Gastroesophageal sphincter (tissue), 4 donors: ENCODE data around the gene C19orf47. TPM values are rescaled to one million over a fixed set of nuclear protein-coding genes. Genes with fewer than 3 reads are reported as not detected.

Experiments used
- ATAC-seq: fragments of 150-250 bp; one replicate; pipeline ENCODE4 v1.9.1; 2016; ENCODE audit warnings: mild to moderate bottlenecking, moderate library complexity
- H3K27ac ChIP-seq, 4 donors: fragments of 200-600 bp; sonication (generic) in 3 of 4; 1 replicate in 3 of 4; 2 replicates in 1 of 4; pipeline ENCODE4 v1.5.1; 2016 to 2019
- H3K27me3 ChIP-seq: fragments of 200-600 bp; sonication (generic); one replicate; pipeline ENCODE4 v1.5.1; 2019
- H3K36me3 ChIP-seq, 2 donors: fragments of 200-600 bp; sonication (generic); one replicate each; pipeline ENCODE4 v1.5.1; 2019; ENCODE audit warnings: control low read depth in 1 of 2
- H3K4me1 ChIP-seq, 3 donors: fragments of 200-600 bp; sonication (generic); 1 replicate in 2 of 3; 2 replicates in 1 of 3; pipeline ENCODE4 v1.5.1; 2016 to 2019; ENCODE audit warnings: control low read depth in 2 of 3
- H3K4me3 ChIP-seq, 2 donors: fragments of 200-600 bp; sonication (generic); one replicate each; pipeline ENCODE4 v1.5.1; 2019; ENCODE audit warnings: mild to moderate bottlenecking in 1 of 2, moderate library complexity in 1 of 2
- H3K9me3 ChIP-seq, 3 donors: fragments of 200-600 bp; sonication (generic); one replicate each; pipeline ENCODE4 v1.5.1; 2017 to 2019; ENCODE audit warnings: control low read depth in 2 of 3
- EP300 ChIP-seq: sonication (generic); formaldehyde crosslinking; IDR thresholded peaks from one replicate; pipeline ENCODE4 v1.6.1; 2017; ENCODE audit warnings: antibody characterized with exemption, mild to moderate bottlenecking
- POLR2A ChIP-seq, 2 donors: fragments of 450-650 bp; IDR thresholded peaks; one replicate each; pipeline ENCODE4 v1.6.1; 2017; ENCODE audit warnings: antibody characterized with exemption in 2 of 2, mild to moderate bottlenecking in 2 of 2, moderate library complexity in 1 of 2
- POLR2AphosphoS5 ChIP-seq: sonication (generic); formaldehyde crosslinking; IDR thresholded peaks from one replicate; pipeline ENCODE4 v1.6.1; 2017; ENCODE audit warnings: antibody characterized with exemption
- whole genome bisulfite sequencing, 2 donors: methylation state at CpG; one replicate each; pipeline ENCODE4 v1.1.5; 2018; ENCODE audit warnings: low coverage in 1 of 2; 5-methylcytosine and 5-hydroxymethylcytosine counted together
- total RNA-seq, 4 donors: library from RNA; depleted of rRNA; stranded (reverse); fragments of >200 nt; gene quantifications; one replicate each; pipeline ENCODE4 v1.1.0, GENCODE V29; 2016
- TF ChIP-seq, protein P1 (sequence below), 4 experiments: fragments of 200-600 bp in 2 of 4; fragments of 450-650 bp in 2 of 4; sonication (generic) in 1 of 4; IDR thresholded peaks; one replicate each; pipeline ENCODE4 v1.5.1; 2017 to 2019; ENCODE audit warnings: antibody characterized with exemption in 4 of 4, mild to moderate bottlenecking in 2 of 4, moderate library complexity in 2 of 4

The C19orf47 gene
- total RNA-seq, 4 donors from 2014 or later: 10.0 to 29.7 (median 19.2) TPM

DNA sequence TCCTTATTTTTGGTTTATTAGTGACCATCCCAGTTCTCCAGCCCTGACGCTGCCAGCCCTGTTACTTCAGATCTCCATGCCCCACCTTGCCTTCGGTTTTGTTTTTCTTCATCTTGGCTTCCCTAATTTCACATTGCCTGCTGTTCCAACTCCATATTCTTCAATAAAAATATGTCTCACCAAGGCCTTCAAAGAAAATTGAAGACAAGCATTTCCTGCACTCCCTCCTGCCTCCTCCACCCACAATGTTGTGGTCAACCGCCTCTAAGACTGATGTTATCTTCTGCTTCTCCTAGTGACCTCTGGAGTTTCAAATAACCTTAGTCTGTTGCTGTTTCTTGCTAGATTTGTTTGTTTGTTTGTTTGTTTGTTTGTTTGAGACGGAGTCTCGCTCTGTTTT, 14.9 kb upstream of the C19orf47 start:
- peaks cover 0 to 35% of the 10 kb centered on the region in 2 donors for H3K36me3 ChIP-seq
- H3K9me3 ChIP-seq: no peaks in the 10 kb centered on the region
- no peak for ATAC-seq
- no peaks in the 10 kb centered on the region for H3K27me3 ChIP-seq
- no peak overlapping the region for H3K4me3 ChIP-seq
- H3K4me1 ChIP-seq: peaks cover 0 to 33% (median 4%) of the 10 kb centered on the region in 3 donors
- H3K27ac ChIP-seq: no peak overlapping the region
- TF ChIP-seq POLR2AphosphoS5 (no peak), POLR2A (IDR thresholded peaks at IDR 0.05) (no peak), EP300 (no peak)
- TF ChIP-seq, protein P1, sequence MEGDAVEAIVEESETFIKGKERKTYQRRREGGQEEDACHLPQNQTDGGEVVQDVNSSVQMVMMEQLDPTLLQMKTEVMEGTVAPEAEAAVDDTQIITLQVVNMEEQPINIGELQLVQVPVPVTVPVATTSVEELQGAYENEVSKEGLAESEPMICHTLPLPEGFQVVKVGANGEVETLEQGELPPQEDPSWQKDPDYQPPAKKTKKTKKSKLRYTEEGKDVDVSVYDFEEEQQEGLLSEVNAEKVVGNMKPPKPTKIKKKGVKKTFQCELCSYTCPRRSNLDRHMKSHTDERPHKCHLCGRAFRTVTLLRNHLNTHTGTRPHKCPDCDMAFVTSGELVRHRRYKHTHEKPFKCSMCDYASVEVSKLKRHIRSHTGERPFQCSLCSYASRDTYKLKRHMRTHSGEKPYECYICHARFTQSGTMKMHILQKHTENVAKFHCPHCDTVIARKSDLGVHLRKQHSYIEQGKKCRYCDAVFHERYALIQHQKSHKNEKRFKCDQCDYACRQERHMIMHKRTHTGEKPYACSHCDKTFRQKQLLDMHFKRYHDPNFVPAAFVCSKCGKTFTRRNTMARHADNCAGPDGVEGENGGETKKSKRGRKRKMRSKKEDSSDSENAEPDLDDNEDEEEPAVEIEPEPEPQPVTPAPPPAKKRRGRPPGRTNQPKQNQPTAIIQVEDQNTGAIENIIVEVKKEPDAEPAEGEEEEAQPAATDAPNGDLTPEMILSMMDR (IDR thresholded peaks at IDR 0.05): no peak
- WGBS, 2 donors: 77 to 100% methylated on average over 2 to 4 of the region's 5 CpGs

DNA sequence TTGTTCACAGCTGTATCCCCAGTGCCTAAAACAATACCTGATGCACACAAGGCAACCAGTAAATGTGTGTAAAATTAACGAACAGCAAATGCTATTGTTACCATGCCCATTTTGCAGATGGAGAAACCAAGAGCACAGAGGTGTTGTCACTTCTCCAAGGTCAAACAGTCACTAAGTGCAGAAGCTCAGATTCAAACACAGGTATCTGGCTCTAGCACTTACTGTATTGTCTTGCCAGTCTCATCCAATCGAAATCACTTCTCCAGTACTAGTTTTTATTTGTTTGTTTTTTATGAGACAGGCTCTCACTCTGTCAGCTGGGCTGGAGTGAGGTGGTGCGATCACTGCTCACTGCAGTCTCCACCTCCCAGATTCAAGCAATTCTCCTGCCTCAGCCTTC, 14.0 kb upstream of the C19orf47 start:
- H3K9me3 ChIP-seq: no peaks in the 10 kb centered on the region
- no peak for TF ChIP-seq EP300
- TF ChIP-seq POLR2AphosphoS5: no peak
- no peak for TF ChIP-seq POLR2A (IDR thresholded peaks at IDR 0.05)
- TF ChIP-seq, protein P1 (IDR thresholded peaks at IDR 0.05): no peak
- no peak overlapping the region for H3K27ac ChIP-seq
- H3K4me1 ChIP-seq: peaks cover 0 to 32% (median 4%) of the 10 kb centered on the region in 3 donors
- H3K4me3 ChIP-seq: no peak overlapping the region
- H3K27me3 ChIP-seq: no peaks in the 10 kb centered on the region
- peaks cover 0 to 28% of the 10 kb centered on the region in 2 donors for H3K36me3 ChIP-seq
- 86 to 93% methylated on average over 3 of the region's 3 CpGs for WGBS, 2 donors
- ATAC-seq: no peak

DNA sequence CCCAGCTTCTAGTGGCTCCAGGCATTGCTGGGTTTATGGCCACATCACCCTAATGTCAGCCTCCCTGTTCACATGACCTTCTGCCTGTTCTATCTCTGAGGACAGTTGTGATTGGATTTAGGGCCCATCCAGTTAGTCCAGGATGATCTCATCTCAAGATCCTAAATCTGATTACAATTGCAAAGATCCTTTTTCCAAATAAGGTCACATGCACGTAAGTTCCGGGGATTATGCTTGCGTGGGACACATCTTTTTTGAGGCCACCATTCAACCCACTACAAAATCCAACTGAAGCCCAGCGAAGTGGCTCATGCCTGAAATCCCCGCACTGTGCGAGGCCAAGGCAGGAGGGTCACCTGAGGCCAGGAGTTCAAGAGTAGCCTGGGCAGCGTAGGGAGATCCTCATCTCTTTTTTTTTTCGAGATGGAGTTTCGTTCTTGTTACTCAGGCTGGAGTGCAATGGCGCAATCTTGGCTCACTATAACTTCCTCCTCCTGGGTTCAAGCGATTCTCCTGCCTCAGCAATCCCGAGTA, 12.6 kb upstream of the C19orf47 start:
- Histone ChIP-seq H3K4me3 (no peak overlapping the region), H3K36me3 (peaks cover 0 to 19% of the 10 kb centered on the region in 2 donors), H3K27ac (no peak overlapping the region), H3K9me3 (no peaks in the 10 kb centered on the region), H3K4me1 (peaks cover 0 to 18% (median 3%) of the 10 kb centered on the region in 3 donors), H3K27me3 (no peaks in the 10 kb centered on the region)
- TF ChIP-seq POLR2A (IDR thresholded peaks at IDR 0.05) (no peak), POLR2AphosphoS5 (no peak), EP300 (no peak)
- TF ChIP-seq, protein P1 (IDR thresholded peaks at IDR 0.05): no peak
- ATAC-seq: no peak
- 88 to 98% methylated on average over 4 to 12 of the region's 12 CpGs for WGBS, 2 donors

DNA sequence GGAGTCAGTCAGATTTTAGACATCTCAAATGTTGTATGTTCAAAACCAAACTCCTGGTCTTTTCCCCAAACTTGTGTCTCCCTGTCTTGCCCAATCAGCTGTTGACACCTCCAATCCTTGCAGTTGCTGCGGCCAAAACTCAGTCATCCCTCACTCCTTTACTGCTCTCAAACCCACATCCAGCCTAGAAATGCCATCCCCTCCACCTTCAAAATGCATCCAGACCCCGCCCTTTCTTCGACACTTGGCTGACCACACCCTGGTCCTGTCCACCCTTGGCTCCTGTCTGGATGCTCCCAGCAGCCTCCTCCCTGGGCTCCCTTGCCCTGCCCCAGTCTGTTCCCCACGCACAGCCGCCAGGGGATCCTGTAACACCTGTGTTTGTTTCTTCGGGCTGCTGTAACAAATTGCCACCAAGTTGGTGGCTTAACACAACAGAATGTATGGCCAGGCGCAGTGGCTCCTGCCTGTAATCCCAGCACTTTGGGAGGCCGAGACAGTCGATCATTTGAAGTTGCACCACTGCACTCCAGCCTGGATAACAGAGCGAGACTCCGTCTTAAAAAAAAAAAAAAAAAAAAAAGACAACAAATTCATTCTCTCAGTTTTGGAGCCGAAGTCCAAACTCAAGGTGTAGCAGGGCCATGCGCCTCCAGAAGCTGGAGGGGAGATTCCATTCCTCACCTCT, 12.0 kb upstream of the C19orf47 start:
- TF ChIP-seq EP300: no peak
- TF ChIP-seq POLR2AphosphoS5: no peak
- TF ChIP-seq POLR2A (IDR thresholded peaks at IDR 0.05): no peak
- TF ChIP-seq, protein P1 (IDR thresholded peaks at IDR 0.05): no peak
- H3K4me1 ChIP-seq: peaks cover 0 to 12% (median 0%) of the 10 kb centered on the region in 3 donors
- ATAC-seq: no peak
- H3K27me3 ChIP-seq: no peaks in the 10 kb centered on the region
- H3K4me3 ChIP-seq: no peak overlapping the region
- H3K36me3 ChIP-seq: peaks cover 0 to 19% of the 10 kb centered on the region in 2 donors
- 86 to 96% methylated on average over 6 to 7 of the region's 13 CpGs for WGBS, 2 donors
- H3K27ac ChIP-seq: no peak overlapping the region
- H3K9me3 ChIP-seq: no peaks in the 10 kb centered on the region

DNA sequence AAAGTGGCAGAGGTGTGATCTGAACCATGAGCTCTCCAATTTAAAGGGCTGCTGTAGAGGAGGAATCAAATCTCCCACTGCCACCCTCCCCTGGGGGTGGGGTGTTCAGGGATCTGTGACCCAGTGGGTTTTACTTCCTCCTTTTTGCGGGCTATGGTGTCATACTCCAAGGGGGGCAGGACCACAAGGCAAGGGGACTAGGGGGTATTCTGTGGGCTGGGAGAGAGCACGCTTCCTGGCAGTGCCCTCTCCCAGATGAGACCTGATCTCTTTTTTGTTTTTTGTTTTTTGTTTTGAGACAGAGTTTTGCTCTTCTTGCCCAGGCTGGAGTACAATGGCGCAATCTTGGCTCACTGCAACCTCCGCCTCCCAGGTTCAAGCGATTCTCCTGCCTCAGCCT, 10.6 kb upstream of the C19orf47 start:
- ATAC-seq: no peak
- Histone ChIP-seq H3K27ac (no peak overlapping the region), H3K27me3 (no peaks in the 10 kb centered on the region), H3K9me3 (no peaks in the 10 kb centered on the region), H3K36me3 (peaks cover 0 to 30% of the 10 kb centered on the region in 2 donors), H3K4me3 (no peak overlapping the region), H3K4me1 (peaks cover 0 to 6% (median 0%) of the 10 kb centered on the region in 3 donors)
- 96 to 100% methylated on average over 2 to 3 of the region's 5 CpGs for WGBS, 2 donors
- TF ChIP-seq POLR2AphosphoS5 (no peak), EP300 (no peak), POLR2A (IDR thresholded peaks at IDR 0.05) (no peak)
- TF ChIP-seq, protein P1 (IDR thresholded peaks at IDR 0.05): no peak
